Keratinocyte (primary cell): ENCODE measurements around the gene MIER2. TPM values are rescaled to one million over a fixed set of nuclear protein-coding genes. Genes with fewer than 3 reads are reported as not detected.

Experiments
- DNase-seq: peaks from one replicate; pipeline ENCODE4 v3.0.0-alpha.2; 2011; ENCODE audit warnings: low read depth, missing footprints, low spot score
- FAIRE-seq: peaks from 2 replicates; lab custom pipeline; 2011; peaks lifted over from hg19 to GRCh38; lab: Jason Lieb, UNC
- H2AFZ ChIP-seq: 2 replicates; pipeline ENCODE4 v1.6.0; 2012; ENCODE audit warnings: low read length, control low read depth, inconsistent platforms; ENCODE audit not compliant: control insufficient read depth
- H3K27ac ChIP-seq: 2 replicates; pipeline ENCODE4 v1.5.1; 2011; ENCODE audit warnings: low read length; ENCODE audit not compliant: control insufficient read depth, insufficient read depth
- H3K27me3 ChIP-seq: 3 replicates; pipeline ENCODE4 v1.6.0; 2011; ENCODE audit warnings: low read length; ENCODE audit not compliant: control insufficient read depth, insufficient read depth; ENCODE audit errors: extremely low read depth
- H3K36me3 ChIP-seq, 2 experiments: 2 replicates in 1 of 2; 3 replicates in 1 of 2; pipeline ENCODE4 v1.5.1; 2011; ENCODE audit warnings: low read length in 2 of 2, mild to moderate bottlenecking in 1 of 2; ENCODE audit not compliant: control insufficient read depth in 2 of 2, insufficient read depth in 2 of 2; ENCODE audit errors: extremely low read depth in 1 of 2
- H3K4me1 ChIP-seq: 3 replicates; pipeline ENCODE4 v1.5.1; 2011; ENCODE audit warnings: low read length; ENCODE audit not compliant: control insufficient read depth, insufficient read depth; ENCODE audit errors: extremely low read depth
- H3K4me2 ChIP-seq: 3 replicates; pipeline ENCODE4 v1.6.0; 2011; ENCODE audit warnings: low read depth, low read length; ENCODE audit not compliant: control insufficient read depth, insufficient read depth; ENCODE audit errors: extremely low read depth
- H3K4me3 ChIP-seq, 3 experiments: fragments of 200-600 bp in 1 of 3; sonication (generic) in 1 of 3; 2 replicates in 2 of 3; 3 replicates in 1 of 3; pipeline ENCODE4 v1.5.1; 2011 to 2016; ENCODE audit warnings: low read length in 3 of 3, mild to moderate bottlenecking in 3 of 3, control low read depth in 2 of 3, inconsistent platforms in 1 of 3, low read depth in 1 of 3, mixed read lengths in 1 of 3, mixed run types in 1 of 3, moderate library complexity in 1 of 3; ENCODE audit not compliant: control insufficient read depth in 2 of 3, insufficient read depth in 2 of 3; ENCODE audit errors: extremely low read depth in 1 of 3
- H3K79me2 ChIP-seq: 2 replicates; pipeline ENCODE4 v1.6.0; 2012; ENCODE audit warnings: low read length; ENCODE audit not compliant: control insufficient read depth, insufficient read depth
- H3K9ac ChIP-seq: 3 replicates; pipeline ENCODE4 v1.6.0; 2011; ENCODE audit warnings: low read length; ENCODE audit not compliant: control insufficient read depth, insufficient read depth; ENCODE audit errors: extremely low read depth
- H3K9me1 ChIP-seq: 3 replicates; pipeline ENCODE4 v1.6.0; 2011; ENCODE audit warnings: low read length; ENCODE audit not compliant: control insufficient read depth, insufficient read depth; ENCODE audit errors: extremely low read depth
- H3K9me3 ChIP-seq: 2 replicates; pipeline ENCODE4 v1.5.1; 2012; ENCODE audit warnings: low read depth, low read length; ENCODE audit not compliant: control insufficient read depth
- H4K20me1 ChIP-seq: 3 replicates; pipeline ENCODE4 v1.6.0; 2011; ENCODE audit warnings: low read length; ENCODE audit not compliant: control insufficient read depth, insufficient read depth; ENCODE audit errors: extremely low read depth
- CTCF ChIP-seq, 3 experiments: IDR thresholded peaks in 1 of 3; conservative IDR thresholded peaks in 1 of 3; optimal IDR thresholded peaks in 1 of 3; 2 replicates in 2 of 3; 3 replicates in 1 of 3; pipeline versions ENCODE3 to v1.5.1; 2011; ENCODE audit warnings: low read length in 3 of 3, mild to moderate bottlenecking in 3 of 3, moderate library complexity in 2 of 3, control low read depth in 1 of 3, inconsistent platforms in 1 of 3; ENCODE audit not compliant: insufficient read depth in 2 of 3; ENCODE audit errors: extremely low read depth in 1 of 3
- EZH2 ChIP-seq: IDR thresholded peaks from one replicate; pipeline ENCODE4 v1.6.1; 2012; ENCODE audit warnings: inconsistent platforms, mild to moderate bottlenecking, low read length, moderate library complexity
- dilution Hi-C: fragments of 300-500 bp; cut with MboI; formaldehyde crosslinking; loops from one replicate; pipeline ENCODE4 v1.7.0; 2020; ENCODE audit warnings: low sequenced_read_pairs; ENCODE audit not compliant: extremely low pct_ligation_motif_present
- polyA plus RNA-seq, 5 experiments: library from polyadenylated mRNA; depleted of rRNA in 3 of 5; stranded (reverse) in 3 of 5; stranded (forward) in 1 of 5; unstranded in 1 of 5; fragments of >200 nt; gene quantifications; 1 replicate in 1 of 5; 2 replicates in 3 of 5; 3 replicates in 1 of 5; pipeline versions ENCODE4 v1.2.1 to v1.2.3, GENCODE V29; 2011 to 2012; ENCODE audit warnings: missing spikeins in 2 of 5, low read depth in 1 of 5, low replicate concordance in 1 of 5

The MIER2 gene
- polyA plus RNA-seq, 1 donor (not counting 4 experiments of a cell fraction or from before 2014, with no cell fraction given) = 16.3 TPM

GRCh38 chr19:308471-309205 lies 36.0 kb downstream of the MIER2 start:
- peaks cover 5% of the 10 kb centered on the region for H4K20me1 ChIP-seq
- TF ChIP-seq EZH2 (no peak), CTCF (optimal IDR thresholded peaks at IDR 0.05 in 1 of 3, IDR thresholded peaks at IDR 0.05 in 1 of 3, conservative IDR thresholded peaks at IDR 0.05 in 1 of 3; ENCODE audit: extremely low read depth in 1 of 3, insufficient read depth in 2 of 3, low read length in 3 of 3) (no peak)
- H3K9me1 ChIP-seq = no peaks in the 10 kb centered on the region
- FAIRE-seq = no peak
- H3K79me2 ChIP-seq = peaks cover 15% of the 10 kb centered on the region
- H3K9ac ChIP-seq = no peak overlapping the region
- dilution Hi-C loops = no loop called here
- H3K27me3 ChIP-seq = no peaks in the 10 kb centered on the region
- no peak overlapping the region for H3K27ac ChIP-seq
- no peak overlapping the region for H3K4me2 ChIP-seq
- H2AFZ ChIP-seq = no peak overlapping the region
- DNase-seq = no peak
- peaks cover 24 to 33% of the 10 kb centered on the region in 2 experiments for H3K36me3 ChIP-seq
- H3K4me3 ChIP-seq = no peak overlapping the region
- no peaks in the 10 kb centered on the region for H3K9me3 ChIP-seq
- H3K4me1 ChIP-seq = no peaks in the 10 kb centered on the region

- TF ChIP-seq EZH2 (no peak), CTCF (optimal IDR thresholded peaks at IDR 0.05 in 1 of 3, IDR thresholded peaks at IDR 0.05 in 1 of 3, conservative IDR thresholded peaks at IDR 0.05 in 1 of 3; ENCODE audit: extremely low read depth in 1 of 3, insufficient read depth in 2 of 3, low read length in 3 of 3) (no peak)
- FAIRE-seq (no peak), DNase-seq (no peak)
- Histone ChIP-seq H3K27ac (no peak overlapping the region), H2AFZ (no peak overlapping the region), H3K4me1 (no peaks in the 10 kb centered on the region), H3K9ac (no peak overlapping the region), H3K9me1 (no peaks in the 10 kb centered on the region), H3K9me3 (no peaks in the 10 kb centered on the region), H3K79me2 (peaks cover 15% of the 10 kb centered on the region), H3K36me3 (peaks cover 22 to 32% of the 10 kb centered on the region in 2 experiments), H3K4me2 (no peak overlapping the region), H3K4me3 (no peak overlapping the region), H4K20me1 (peaks cover 5% of the 10 kb centered on the region), H3K27me3 (no peaks in the 10 kb centered on the region)
- dilution Hi-C loops = no loop called here
These were observed 36.7 kb downstream of the MIER2 start for GRCh38 chr19:307793-308420.
